Mucosa of descending colon (tissue), 3 donors: Measurements from ENCODE around the gene NLK. TPM values are rescaled to one million over a fixed set of nuclear protein-coding genes. Genes with fewer than 3 reads are reported as not detected.
A peak's percentile ranks its signal among the peaks of the same experiment; 100 is the strongest.

Experiments used
- ATAC-seq: fragments of 200-7000 bp; cut with Tn5 transposase; one replicate; pipeline ENCODE4 v1.9.1; 2020; ENCODE audit warnings: mild to moderate bottlenecking, moderate library complexity
- DNase-seq, 3 donors: peaks; one replicate each; pipeline ENCODE4 v3.0.0-alpha.2; 2020
- H3K36me3 ChIP-seq: fragments of 200-600 bp; one replicate; pipeline ENCODE4 v1.8.0; 2021; ENCODE audit warnings: low read depth, mild to moderate bottlenecking
- H3K4me1 ChIP-seq: fragments of 200-600 bp; one replicate; pipeline ENCODE4 v1.8.0; 2021; ENCODE audit warnings: low read depth, mild to moderate bottlenecking
- H3K4me3 ChIP-seq: fragments of 200-600 bp; one replicate; pipeline ENCODE4 v1.8.0; 2021; ENCODE audit warnings: mild to moderate bottlenecking
- H3K9me3 ChIP-seq: fragments of 200-600 bp; one replicate; pipeline ENCODE4 v1.8.0; 2021; ENCODE audit warnings: mild to moderate bottlenecking
- CTCF ChIP-seq: fragments of 200-600 bp; IDR thresholded peaks from one replicate; pipeline ENCODE4 v1.8.0; 2022; ENCODE audit warnings: antibody characterized with exemption, mild to moderate bottlenecking
- intact Hi-C, 2 donors: fragments of 100-400 bp; cut with DNase I in 1 of 2; cut with micrococcal nuclease in 1 of 2; formaldehyde crosslinking; loops; one replicate each; pipeline versions ENCODE4 v1.11.0 to v1.11.1; 2022; cut with DNase I, micrococcal nuclease
- total RNA-seq, 3 donors: library from RNA; stranded (reverse); fragmentation: NEBNext Ultra II Directional in 2 of 3; extraction: Animal tissue kit (Norgen Biotek cat#: 25700) in 2 of 3; gene quantifications; one replicate each; pipeline versions ENCODE4 v1.2.1 to v1.2.4, GENCODE V29; 2021 to 2023
- donor health status: DM: no; HTN: no; CAD: no; lungs with moderate emphysema.
- donor health status: DM: no; HTN: no; CAD: no.
- donor health status: DM: no; HTN: yes; CAD: no.

Gene NLK
- total RNA-seq, 3 donors from 2014 or later, result 20.4 to 24.1 (median 21.0) TPM

GRCh38 chr17:28041068-28041843, 1.2 kb upstream of the NLK start:
- H3K4me3 ChIP-seq, result peak overlapping the region; percentile 75
- no peak for TF ChIP-seq CTCF
- ATAC-seq (peak; percentile 97), DNase-seq (peak; percentile 99 to 100 (median 99))
- intact Hi-C loops, result no loop called here
- H3K36me3 ChIP-seq, result no peaks in the 10 kb centered on the region
- no peaks in the 10 kb centered on the region for H3K9me3 ChIP-seq
- peaks cover 27% of the 10 kb centered on the region for H3K4me1 ChIP-seq

- Histone ChIP-seq H3K4me1 (peaks cover 27% of the 10 kb centered on the region), H3K36me3 (no peaks in the 10 kb centered on the region), H3K9me3 (no peaks in the 10 kb centered on the region), H3K4me3 (peak overlapping the region; percentile 75)
- no peak for TF ChIP-seq CTCF
- DNase-seq (no peak), ATAC-seq (peak; percentile 22)
- intact Hi-C loops, result no loop called here
These were observed 427 bp upstream of the NLK start for GRCh38 chr17:28041844-28042656.

GRCh38 chr17:28042721-28043291, 329 bp downstream of the NLK start:
- peaks cover 27% of the 10 kb centered on the region for H3K4me1 ChIP-seq
- intact Hi-C loops, result no loop called here

GRCh38 chr17:28043296-28043695, 819 bp downstream of the NLK start:
- DNase-seq (no peak), ATAC-seq (no peak)
- Histone ChIP-seq H3K4me1 (peaks cover 27% of the 10 kb centered on the region), H3K9me3 (no peaks in the 10 kb centered on the region), H3K4me3 (no peak overlapping the region), H3K36me3 (no peaks in the 10 kb centered on the region)
- intact Hi-C loops, result no loop called here
- TF ChIP-seq CTCF, result no peak

More at GRCh38 chr17:28042721-28043291, 329 bp downstream of the NLK start:
- Histone ChIP-seq H3K9me3 (no peaks in the 10 kb centered on the region), H3K36me3 (no peaks in the 10 kb centered on the region), H3K4me3 (no peak overlapping the region)
- DNase-seq (no peak), ATAC-seq (no peak)
- TF ChIP-seq CTCF, result no peak

DNA sequence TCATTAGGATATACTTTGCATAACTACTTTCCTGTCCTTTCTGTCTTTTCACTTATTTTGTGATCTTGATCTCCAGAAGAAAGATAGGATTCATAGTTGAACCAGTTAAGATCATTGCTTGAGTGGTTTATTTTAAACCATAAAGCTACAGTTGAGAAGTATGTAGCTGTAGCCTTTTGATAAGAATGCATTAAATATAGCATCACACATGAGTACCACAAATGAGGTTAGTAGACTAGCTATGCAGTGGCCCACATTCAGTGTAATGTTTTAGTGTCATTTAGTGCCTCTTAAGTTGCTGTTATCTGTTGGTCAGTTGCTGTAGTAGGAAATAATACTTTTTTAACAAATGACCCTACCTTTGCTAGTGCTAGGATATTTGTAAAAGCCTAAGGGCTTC, 1.3 kb downstream of the NLK start:
- H3K4me1 ChIP-seq, result peaks cover 27% of the 10 kb centered on the region
- TF ChIP-seq CTCF, result no peak
- intact Hi-C loops, result no loop called here
- H3K36me3 ChIP-seq, result no peaks in the 10 kb centered on the region
- no peak overlapping the region for H3K4me3 ChIP-seq
- ATAC-seq (no peak), DNase-seq (no peak)
- H3K9me3 ChIP-seq, result no peaks in the 10 kb centered on the region
